ENCODE results near the gene EXOC2.

DNA sequence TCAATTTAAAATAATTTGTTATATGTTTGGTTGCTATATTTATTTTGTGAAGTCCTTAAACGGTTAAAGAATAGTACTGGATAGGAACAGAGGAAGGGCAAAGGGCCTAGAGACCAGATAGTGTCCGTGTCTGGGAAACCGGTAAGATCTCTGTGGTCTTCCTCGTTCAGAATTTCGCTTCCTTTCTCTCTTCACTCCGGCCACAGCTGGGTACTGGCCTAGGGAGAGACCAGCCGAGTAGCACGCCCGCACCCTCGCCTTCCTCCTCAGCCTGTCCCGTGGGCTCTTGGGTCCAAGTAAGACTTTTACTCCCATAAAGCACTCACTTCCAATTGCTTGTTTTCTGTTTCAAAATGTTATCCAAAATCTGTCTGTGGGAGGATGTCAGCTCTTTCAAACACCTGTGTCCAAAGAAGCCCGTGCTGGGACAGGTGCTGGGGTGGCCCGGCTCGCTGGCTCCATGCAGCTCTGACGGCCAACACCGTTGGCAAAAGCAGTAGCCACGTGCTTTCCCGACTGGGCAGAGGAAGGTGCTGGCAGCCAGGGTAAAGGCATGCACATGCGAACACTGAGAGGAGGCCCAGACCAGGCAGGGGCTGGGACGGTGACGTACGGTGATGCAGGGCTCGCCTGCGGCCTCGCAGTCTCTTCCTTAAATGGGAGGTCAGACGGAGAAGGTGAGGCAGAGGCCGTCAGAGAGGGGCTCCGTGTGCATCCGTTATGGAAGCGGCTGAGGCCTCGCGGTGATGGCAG is 189.2 kb downstream of the EXOC2 start:
- TF ChIP-seq POLR2AphosphoS5 (IDR thresholded peaks at IDR 0.05) (no peak), POLR2A (IDR thresholded peaks at IDR 0.05) (no peak)
